Liver (tissue), 3 donors: ENCODE data around the gene CCDC74A.
"Not testable (repeated sequence)": the region's sequence is repeated elsewhere in the genome, so short reads cannot be mapped to it uniquely, and the experiment has no call there.

Source experiments
- EGR1 ChIP-seq, 2 donors: IDR thresholded peaks; 2 replicates each; pipeline ENCODE4 v1.6.1; 2016 to 2018; ENCODE audit warnings: antibody characterized with exemption in 2 of 2, low read depth in 2 of 2
- FOXA2 ChIP-seq: IDR thresholded peaks from 2 replicates; pipeline ENCODE4 v1.6.1; 2016; ENCODE audit warnings: antibody characterized with exemption
- JUND ChIP-seq, 2 donors: IDR thresholded peaks; 2 replicates each; pipeline ENCODE4 v1.6.1; 2016; ENCODE audit warnings: antibody characterized with exemption in 2 of 2
- TAF1 ChIP-seq: conservative IDR thresholded peaks from 2 replicates; pipeline ENCODE4 v1.6.1; 2016; ENCODE audit warnings: antibody characterized with exemption, mild to moderate bottlenecking
- YY1 ChIP-seq: IDR thresholded peaks from 2 replicates; pipeline ENCODE4 v1.6.1; 2016; ENCODE audit warnings: antibody characterized with exemption, mild to moderate bottlenecking
- ZBTB33 ChIP-seq: IDR thresholded peaks from 2 replicates; pipeline ENCODE4 v1.6.1; 2016; ENCODE audit warnings: antibody characterized with exemption
- TF ChIP-seq, protein P1 (sequence below): fragments of 150-350 bp; IDR thresholded peaks from 2 replicates; pipeline ENCODE4 v1.5.1; 2017; ENCODE audit warnings: improper control_type of control experiment, low read depth, low read length; ENCODE audit not compliant: missing input control
- TF ChIP-seq, protein P2 (sequence below): IDR thresholded peaks from 2 replicates; pipeline ENCODE4 v1.6.1; 2016; ENCODE audit warnings: antibody characterized with exemption
- TF ChIP-seq, protein P3 (sequence below): IDR thresholded peaks from 2 replicates; pipeline ENCODE4 v1.6.1; 2016; ENCODE audit warnings: antibody characterized with exemption
- donor health status: healthy.
- donor health status: healthy.

DNA sequence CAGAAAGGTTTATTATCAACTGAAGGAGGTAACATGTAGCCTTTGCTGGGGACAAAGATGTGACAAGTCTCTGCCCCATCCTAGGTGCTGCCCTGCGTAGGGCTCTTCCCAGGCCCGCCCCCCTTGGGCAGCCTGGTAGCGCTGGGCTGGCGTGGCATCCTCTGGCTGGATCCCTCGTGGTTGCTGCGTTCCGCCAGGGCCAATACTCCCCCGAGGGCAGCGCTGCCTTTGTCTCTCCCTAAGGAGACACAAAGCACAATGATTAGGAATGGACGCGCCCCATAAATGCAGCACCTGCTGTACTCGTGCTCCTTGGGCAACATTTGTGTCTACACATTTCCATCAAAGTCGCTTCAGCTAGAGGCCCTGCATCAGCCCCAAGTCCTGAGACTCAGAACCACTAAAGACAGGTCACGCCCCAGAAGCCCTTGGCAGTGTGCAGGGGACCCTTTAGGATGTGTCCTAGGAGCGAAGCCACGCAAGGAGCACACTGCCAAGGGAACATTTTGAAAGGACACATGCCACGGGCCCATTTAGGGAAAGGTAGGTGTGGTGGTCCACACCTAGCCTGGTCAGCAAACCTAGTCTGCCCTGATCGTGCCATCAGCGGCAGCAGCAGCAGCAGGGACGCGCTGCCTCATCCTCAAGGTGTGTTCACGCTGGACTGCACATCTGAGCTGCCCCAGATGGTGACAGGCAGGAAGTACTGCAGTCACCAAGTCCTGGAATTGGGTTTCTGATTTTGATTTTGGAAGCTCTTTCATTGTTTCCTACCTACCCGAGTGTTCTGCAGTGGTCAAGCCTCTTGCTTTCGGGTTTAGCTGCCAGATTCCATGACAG, 43.5 kb upstream of the CCDC74A start:
- TF ChIP-seq, protein P1, sequence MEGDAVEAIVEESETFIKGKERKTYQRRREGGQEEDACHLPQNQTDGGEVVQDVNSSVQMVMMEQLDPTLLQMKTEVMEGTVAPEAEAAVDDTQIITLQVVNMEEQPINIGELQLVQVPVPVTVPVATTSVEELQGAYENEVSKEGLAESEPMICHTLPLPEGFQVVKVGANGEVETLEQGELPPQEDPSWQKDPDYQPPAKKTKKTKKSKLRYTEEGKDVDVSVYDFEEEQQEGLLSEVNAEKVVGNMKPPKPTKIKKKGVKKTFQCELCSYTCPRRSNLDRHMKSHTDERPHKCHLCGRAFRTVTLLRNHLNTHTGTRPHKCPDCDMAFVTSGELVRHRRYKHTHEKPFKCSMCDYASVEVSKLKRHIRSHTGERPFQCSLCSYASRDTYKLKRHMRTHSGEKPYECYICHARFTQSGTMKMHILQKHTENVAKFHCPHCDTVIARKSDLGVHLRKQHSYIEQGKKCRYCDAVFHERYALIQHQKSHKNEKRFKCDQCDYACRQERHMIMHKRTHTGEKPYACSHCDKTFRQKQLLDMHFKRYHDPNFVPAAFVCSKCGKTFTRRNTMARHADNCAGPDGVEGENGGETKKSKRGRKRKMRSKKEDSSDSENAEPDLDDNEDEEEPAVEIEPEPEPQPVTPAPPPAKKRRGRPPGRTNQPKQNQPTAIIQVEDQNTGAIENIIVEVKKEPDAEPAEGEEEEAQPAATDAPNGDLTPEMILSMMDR: not testable (repeated sequence)
- TF ChIP-seq, protein P2, sequence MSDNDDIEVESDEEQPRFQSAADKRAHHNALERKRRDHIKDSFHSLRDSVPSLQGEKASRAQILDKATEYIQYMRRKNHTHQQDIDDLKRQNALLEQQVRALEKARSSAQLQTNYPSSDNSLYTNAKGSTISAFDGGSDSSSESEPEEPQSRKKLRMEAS: not testable (repeated sequence)
- TF ChIP-seq JUND (IDR thresholded peaks at IDR 0.05); TAF1; FOXA2; ZBTB33; YY1; EGR1 (IDR thresholded peaks at IDR 0.05; ENCODE audit: low read depth in 2 of 2): not testable (repeated sequence)
- TF ChIP-seq, protein P3, sequence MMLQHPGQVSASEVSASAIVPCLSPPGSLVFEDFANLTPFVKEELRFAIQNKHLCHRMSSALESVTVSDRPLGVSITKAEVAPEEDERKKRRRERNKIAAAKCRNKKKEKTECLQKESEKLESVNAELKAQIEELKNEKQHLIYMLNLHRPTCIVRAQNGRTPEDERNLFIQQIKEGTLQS: not testable (repeated sequence)
